DMS153 treated with DMSO at 0.1 percent for 48 hours (cell line): Measurements from ENCODE around the gene FLYWCH1.

ENCODE experiments used
- DNase-seq: peaks from one replicate; lab custom pipeline; 2025; ENCODE audit not compliant: unreplicated experiment; lab: John Stamatoyannopoulos, UW

The FLYWCH1 gene

GRCh38 chr16:2950773-2951172 lies 39.0 kb downstream of the FLYWCH1 start:
- no peak for DNase-seq

DNA sequence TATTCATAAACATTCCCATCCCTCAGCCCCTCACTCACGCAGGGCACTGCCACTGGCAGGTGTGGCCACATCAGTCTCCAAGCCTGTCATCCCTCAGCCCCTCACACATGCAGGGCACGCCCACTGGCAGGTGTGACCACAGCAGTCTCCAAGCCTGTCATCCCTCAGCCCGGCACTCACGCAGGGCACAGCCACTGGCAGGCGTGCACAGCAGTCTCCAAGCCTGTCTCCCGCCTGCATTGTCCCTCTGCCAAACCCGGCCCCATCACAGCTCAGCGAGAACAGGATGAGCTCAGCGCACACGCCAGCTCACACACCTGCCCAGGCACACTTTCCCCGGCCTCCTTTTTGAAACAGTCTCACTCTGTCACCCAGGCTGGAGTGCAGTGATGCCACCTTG lies 40.9 kb downstream of the FLYWCH1 start:
- peak; percentile 13 for DNase-seq

- DNase-seq: no peak
These were observed 42.2 kb downstream of the FLYWCH1 start for GRCh38 chr16:2953706-2954627.

DNA sequence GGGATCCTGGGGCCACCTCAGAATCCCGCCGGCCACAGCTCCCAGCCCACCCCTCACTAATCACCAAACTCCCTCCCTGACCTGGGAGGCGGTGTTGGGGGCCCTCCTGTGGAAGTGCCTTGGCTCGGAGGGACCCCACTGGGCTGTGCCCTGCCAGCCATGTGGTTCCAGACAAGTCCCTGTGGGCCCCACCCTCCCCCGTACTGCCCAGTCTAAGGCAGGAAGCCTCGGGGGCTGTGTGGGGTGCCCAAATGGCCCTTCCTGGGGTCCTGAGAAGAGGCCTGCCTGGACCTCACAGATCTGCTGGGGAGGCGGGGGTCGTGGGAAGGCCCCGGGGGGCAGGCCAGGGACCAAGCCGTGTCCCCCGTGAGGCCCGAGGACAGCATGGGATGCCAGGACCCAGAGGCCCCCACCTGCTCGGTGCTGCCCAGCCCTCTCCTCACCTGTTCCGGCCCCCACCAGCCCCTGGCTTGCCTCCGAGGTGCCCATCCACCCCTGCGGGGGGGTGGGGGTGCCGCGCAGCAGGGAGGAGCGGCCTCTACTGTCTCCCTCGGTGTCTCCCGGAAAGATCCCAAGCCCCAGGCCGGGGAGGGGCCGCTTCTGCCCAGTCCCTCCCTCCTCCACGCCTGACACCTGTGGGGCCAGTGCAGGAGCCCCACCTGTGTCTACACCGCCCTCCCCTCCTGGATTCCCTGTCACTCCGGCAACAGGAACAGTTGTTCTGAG lies 43.1 kb downstream of the FLYWCH1 start:
- no peak for DNase-seq

DNA sequence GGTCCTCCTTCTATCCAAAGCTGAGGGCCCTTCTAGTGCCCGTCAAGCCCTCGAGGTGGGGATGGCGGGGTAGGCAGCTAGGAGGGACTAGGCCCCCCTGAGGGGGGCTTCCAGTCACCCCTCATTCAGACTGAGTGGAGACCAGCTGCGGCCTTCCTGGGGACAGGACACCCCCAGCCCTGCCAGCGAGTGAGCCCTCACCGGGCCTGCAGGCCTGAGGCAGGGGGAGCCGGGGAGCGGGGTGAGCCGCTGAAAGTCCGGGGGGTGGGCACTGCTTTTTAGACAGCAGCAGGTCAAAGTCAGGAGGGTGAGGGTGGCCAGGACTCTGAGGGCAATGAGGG lies 43.7 kb downstream of the FLYWCH1 start:
- no peak for DNase-seq

DNA sequence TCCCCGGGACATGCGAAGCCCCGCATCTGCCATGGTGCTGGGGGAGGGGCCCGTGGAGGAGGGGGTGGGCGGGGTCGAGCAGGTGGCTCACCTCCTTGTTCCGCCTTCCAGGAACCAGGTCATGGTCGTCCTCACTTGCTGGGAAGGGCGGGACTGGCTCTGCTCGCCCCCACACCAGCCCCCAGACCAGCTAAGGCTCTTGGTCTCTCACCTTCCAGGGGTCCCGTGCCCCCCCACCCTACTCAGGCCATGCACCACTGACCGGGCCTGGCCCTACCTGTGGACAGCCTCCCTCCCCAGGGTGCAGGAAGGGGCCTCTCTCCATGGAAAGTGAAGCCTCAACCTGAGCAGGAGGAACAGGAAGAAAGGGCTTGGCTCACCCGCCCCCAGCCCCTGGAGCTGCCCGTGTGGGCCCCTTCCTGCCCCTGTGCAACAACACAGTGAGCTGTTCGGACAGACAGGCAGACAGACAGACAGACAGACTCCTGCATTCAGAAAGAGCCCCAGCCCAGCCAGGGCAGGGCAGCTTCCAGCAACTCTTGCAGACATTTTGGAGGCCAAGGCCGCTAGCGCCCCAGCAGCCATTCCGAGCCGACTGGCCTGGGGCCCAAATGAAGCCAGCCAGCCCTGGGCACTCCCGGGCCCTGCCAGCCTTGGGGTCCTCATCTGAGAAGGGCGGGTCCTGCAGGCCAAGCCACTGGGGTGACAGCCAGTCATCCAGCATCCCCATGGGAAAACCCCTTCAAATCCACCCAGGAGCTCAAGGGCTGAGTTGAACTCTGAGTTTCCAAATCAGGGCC lies 44.2 kb downstream of the FLYWCH1 start:
- DNase-seq: no peak

DNA sequence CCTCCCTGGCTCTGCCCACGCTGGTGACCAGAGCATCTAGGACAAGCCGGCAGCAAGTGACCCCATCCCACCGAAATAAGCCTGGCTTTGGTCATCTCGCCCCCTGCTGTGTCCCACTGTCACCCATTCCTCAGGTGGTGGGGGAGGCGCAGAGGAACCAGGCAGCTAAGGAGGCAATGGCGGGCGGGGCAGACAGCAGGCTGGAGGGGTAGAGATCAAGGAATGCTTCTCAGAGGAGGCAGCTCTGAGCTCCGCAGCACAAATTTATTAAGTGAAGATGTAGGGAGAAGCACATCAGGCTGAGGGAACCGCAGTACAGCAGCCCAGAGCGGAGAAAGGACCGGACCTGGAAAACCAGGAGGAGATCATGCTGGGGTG lies 44.8 kb downstream of the FLYWCH1 start:
- no peak for DNase-seq

DNA sequence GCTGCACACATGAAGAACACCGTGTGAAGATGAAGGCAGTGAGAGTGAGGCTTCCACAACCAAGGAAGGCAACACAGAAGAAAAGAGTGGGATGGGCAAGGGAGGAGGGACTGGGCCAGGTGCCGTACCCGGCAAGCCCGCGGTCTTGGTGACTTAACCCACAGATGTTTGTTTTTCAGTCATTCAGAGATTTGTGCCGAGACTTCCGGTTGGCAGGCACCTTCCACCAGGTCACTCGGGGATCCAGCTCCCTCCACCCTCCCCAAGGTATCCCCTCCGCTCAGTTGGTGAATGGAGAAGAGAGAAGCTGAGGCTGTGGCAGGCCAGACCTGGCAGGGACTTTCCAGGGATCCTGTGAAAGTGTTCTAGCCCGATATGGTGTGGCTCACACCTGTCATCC lies 47.5 kb downstream of the FLYWCH1 start:
- no peak for DNase-seq

DNA sequence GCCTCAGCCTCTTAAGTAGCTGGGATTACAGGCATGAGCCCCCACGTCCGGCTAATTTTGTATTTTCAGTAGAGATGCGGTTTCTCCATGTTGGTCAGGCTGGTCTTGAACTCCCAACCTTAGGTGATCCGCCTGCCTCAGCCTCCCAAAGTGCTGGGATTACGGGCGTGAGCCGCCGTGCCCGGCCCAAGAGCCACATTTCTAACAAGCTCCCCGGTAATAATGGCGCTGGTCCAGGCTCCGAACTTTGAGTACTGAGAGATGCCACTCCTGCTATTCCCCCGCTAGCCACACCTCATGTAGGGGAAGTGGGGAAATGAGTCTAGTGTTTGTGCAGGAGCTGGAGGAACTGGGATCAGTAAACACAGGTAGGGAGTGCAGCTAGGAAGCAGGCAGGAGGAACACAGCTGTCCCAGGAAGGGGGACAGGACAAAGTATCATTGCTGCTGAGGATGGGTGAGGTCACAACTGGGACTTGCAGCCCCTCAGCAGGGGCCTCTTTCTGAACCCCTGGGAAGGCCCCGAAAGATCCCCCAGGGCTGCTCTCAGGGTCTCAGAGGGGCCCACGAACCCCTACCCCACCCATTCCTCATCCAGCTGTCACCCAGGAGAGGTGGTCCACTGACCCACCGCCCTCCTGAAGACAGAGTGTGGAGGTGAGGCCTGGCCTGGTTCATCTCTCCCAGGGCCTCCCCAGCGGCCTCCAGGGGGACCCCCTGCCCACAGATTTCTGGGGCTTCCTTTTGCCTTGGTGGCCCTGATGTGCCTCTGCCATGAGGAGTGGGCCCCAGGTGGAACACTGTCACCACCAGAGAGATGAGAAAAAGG lies 48.7 kb downstream of the FLYWCH1 start:
- no peak for DNase-seq

DNA sequence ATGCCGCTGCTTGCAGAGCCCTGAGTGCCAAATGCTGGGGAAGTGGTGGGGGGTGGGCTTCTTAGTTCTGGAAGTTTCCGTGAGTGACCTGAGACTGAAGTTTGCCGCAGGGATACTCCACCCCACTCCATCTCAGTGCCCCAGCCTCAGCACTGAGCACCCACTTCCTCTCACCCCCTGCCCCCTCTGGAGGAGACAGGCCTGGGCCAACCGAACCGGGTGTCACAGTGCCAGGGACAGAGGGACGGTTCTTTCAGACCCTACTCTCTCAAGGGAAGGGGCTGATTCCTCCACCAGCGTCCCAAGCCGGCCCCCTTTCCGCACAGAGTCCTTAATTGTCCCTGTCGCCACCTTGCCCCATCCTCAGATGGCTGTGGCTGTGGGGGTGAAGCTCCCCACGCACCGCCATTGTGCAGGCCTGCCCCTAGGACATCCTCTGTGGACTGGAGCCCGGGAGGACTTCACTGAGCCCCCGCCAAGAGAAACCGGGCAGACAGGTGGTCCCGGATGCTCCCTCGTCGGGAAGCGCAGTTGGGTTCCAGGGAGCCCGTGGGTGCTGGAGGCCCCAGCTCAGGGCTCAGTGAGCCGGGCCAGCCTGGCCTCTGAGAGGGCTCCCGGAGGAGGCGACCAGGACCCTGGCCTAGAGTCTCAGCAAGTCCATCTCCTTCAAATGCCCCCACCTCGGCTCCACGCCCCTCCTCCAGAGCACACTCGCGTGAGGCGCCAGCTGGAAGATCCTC lies 50.8 kb downstream of the FLYWCH1 start:
- DNase-seq: no peak

GRCh38 chr16:2963074-2963722 lies 51.5 kb downstream of the FLYWCH1 start:
- no peak for DNase-seq

DNA sequence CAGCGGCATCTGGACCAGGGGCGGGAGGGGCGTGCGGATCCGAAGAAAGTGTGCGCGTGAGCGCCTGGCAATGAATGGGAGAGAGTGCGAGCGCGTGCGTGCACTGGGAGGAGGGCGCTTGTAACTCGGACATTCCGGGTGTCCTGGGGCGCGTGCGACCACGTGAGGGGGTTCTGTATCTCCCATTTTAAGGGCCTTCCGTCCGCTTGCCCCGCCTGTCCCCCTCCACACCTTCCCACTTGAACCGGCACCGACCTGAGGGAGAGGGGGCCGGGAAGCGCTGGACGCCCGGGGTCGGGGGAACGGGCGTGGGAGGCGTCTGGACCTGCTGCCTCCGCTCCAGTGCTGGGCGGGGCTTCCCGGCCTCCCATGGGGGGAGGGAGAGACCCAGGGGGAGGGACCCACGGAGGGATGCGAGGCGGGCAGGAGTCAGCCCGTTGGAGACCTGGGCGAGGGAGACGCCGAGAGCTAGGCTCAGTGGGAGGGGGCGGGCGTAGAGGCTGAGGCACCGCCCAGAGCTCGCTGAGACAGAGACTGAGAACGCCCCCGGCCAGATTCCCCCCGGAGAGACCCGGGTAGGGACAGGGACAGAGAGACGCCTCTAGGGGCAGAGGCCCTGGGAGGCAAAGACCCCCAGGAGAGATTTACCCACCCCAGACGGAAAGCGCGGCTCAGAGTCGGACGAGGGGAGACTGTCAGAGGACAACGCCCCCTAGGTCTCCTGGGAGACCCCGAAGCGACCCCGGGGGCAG lies 52.2 kb downstream of the FLYWCH1 start, which contains the start of gene KREMEN2:
Gene KREMEN2, plus strand, starts transcription at position 553 of the 752 bp plus-strand sequence. CDS start 246 bp downstream, outside the sequence.
- no peak for DNase-seq

GRCh38 chr16:2964475-2965336 lies 53.0 kb downstream of the FLYWCH1 start:
- DNase-seq: peak; percentile 24

- no peak for DNase-seq
These were observed 54.5 kb downstream of the FLYWCH1 start for GRCh38 chr16:2966043-2966807.

GRCh38 chr16:2966808-2967191 lies 55.1 kb downstream of the FLYWCH1 start:
- DNase-seq: no peak

- DNase-seq: no peak
These were observed 55.5 kb downstream of the FLYWCH1 start for GRCh38 chr16:2967211-2967631.

DNA sequence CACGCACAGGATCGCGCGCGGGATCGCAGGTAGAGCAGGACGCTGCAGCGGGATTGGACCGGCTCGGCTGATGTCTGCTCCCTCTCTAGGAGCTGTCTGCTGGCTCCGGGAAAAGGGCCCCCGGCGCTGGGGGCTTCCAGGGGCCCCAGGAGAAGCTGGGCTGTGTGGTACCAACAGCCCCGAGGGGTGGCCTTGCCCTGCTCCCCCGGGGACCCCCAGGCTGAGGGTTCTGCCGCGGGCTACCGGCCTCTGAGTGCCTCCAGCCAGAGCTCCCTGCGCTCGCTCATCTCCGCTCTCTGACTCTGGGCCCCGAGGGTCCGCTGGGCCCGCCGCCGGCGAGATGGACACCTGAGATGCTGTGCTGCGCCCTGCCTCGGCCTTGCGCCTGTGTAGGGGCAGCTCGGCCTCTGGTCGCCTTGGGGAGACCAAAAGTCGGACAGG lies 56.0 kb downstream of the FLYWCH1 start:
- no peak for DNase-seq
